Stimulated activated naive CD8-positive, alpha-beta T cell treated with anti-CD3 and anti-CD28 coated beads, Interleukin-15, Interleukin-2, amounts not matched to agents 100 ng/mL and 50 ng/mL, for 24 hours (primary cell): Measurements from ENCODE around the gene FAH.

Experiments
- H3K27ac Mint-ChIP-seq: one replicate; pipeline ENCODE4 v1.8.0; 2021; ENCODE audit warnings: mild to moderate bottlenecking, mixed read lengths
- H3K27me3 Mint-ChIP-seq: one replicate; pipeline ENCODE4 v1.8.0; 2021; ENCODE audit warnings: mixed read lengths
- H3K36me3 Mint-ChIP-seq: one replicate; pipeline ENCODE4 v1.8.0; 2021; ENCODE audit warnings: low read depth, mixed read lengths
- H3K4me1 Mint-ChIP-seq: one replicate; pipeline ENCODE4 v1.8.0; 2021; ENCODE audit warnings: low read depth, mixed read lengths
- H3K4me3 Mint-ChIP-seq: one replicate; pipeline ENCODE4 v1.8.0; 2021; ENCODE audit warnings: mild to moderate bottlenecking, mixed read lengths
- H3K9me3 Mint-ChIP-seq: one replicate; pipeline ENCODE4 v1.8.0; 2021; ENCODE audit warnings: mixed read lengths

Gene FAH

DNA sequence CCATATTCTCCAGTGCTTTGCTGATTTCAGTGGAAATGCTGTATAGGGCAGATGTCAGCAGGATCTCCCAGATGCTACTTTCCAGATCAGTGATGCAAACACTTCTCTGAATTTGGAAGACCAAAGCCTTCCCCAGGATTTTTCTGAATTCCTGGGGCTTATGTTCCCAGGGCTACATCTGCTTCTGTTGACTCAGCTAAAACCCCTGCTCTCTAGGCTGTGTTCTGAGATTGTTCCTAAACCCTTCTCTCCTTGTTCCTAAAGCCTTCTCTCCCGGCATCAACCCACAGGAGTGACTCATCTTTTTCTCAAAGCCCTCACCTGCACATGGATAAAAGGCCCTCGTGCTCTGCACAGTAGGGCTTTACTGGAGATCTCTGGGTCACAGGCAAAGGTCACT is 35.5 kb downstream of the FAH start:
- Mint-ChIP-seq H3K9me3 (no peaks in the 10 kb centered on the region), H3K27ac (no peak overlapping the region), H3K4me1 (no peaks in the 10 kb centered on the region), H3K4me3 (no peak overlapping the region), H3K27me3 (no peaks in the 10 kb centered on the region), H3K36me3 (peaks cover 33% of the 10 kb centered on the region)

DNA sequence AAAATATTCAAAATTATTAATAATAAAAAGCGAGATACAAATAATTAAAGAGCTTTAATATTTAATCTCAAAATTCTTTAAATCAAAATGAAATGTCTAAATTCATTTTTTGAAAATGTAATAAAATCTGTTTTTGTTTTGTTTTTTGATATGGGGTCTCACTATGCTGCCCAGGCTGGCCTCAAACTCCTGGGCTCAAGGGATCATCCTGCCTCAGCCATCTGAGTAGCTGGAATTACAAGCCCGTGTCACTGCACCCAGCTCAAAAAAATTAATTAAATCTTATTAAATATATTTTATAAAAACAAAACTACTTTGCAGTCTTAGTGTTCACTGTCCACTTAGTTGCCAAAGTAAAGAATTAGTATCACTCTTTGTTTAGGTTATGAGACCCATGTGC is 38.4 kb downstream of the FAH start:
- H3K36me3 Mint-ChIP-seq, result peaks cover 20% of the 10 kb centered on the region
- no peaks in the 10 kb centered on the region for H3K4me1 Mint-ChIP-seq
- H3K27ac Mint-ChIP-seq, result no peak overlapping the region
- H3K4me3 Mint-ChIP-seq, result no peak overlapping the region
- H3K9me3 Mint-ChIP-seq, result no peaks in the 10 kb centered on the region
- H3K27me3 Mint-ChIP-seq, result no peaks in the 10 kb centered on the region

DNA sequence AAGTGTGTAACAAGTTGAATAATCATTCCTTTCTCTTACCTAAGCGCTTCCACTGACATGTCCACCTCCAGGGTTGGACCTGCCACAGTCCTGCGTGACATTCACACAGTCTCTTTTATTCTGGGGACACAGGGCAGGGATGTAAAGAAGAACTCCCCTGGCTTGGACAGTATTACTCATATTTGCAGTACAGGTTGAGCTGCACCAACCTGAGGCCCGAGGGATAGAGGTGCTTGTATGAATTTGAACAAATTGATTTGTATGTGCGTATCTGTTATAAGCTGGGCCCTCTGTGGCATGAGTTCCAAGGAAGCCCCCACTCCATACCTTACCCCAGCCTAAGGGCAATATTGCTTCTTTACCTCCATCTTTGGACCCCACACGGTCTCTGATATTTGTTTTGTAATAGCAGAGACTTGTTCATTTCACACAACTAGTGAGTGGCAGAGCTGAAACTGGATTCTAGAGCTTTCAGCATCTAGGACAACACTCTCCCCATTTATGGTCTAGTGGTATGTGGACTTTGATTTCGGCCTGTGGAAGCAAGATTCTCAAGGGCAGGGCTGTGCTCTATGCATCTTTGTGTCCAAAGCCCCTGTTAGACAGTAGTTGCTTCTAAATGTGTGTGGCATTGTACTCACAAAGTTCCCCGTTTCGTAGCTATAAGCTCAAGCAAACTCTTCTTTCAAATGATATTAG is 39.2 kb downstream of the FAH start:
- H3K36me3 Mint-ChIP-seq, result peaks cover 14% of the 10 kb centered on the region
- H3K4me1 Mint-ChIP-seq, result no peaks in the 10 kb centered on the region
- no peak overlapping the region for H3K27ac Mint-ChIP-seq
- H3K4me3 Mint-ChIP-seq, result no peak overlapping the region
- no peaks in the 10 kb centered on the region for H3K27me3 Mint-ChIP-seq
- no peaks in the 10 kb centered on the region for H3K9me3 Mint-ChIP-seq

DNA sequence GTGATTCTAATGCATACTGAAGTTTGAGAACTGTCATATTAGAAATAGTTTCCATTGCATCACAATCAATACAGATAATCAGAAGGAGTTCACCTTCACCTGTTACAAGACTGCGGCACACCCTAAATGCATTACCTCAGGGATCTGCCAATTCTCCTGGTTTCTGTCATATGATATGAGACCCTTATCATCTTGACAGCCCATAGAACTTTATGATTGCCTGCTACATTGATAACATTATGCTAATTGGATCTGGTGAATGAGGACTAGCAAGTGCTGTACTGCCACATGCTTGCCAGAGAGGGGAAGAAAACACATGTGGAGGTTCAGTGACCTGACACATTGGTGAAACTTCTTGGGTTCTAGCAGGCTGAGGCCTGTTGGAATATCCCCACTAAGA is 41.4 kb downstream of the FAH start:
- Mint-ChIP-seq H3K9me3 (no peaks in the 10 kb centered on the region), H3K27ac (no peak overlapping the region), H3K4me1 (no peaks in the 10 kb centered on the region), H3K36me3 (no peaks in the 10 kb centered on the region), H3K4me3 (no peak overlapping the region), H3K27me3 (no peaks in the 10 kb centered on the region)

DNA sequence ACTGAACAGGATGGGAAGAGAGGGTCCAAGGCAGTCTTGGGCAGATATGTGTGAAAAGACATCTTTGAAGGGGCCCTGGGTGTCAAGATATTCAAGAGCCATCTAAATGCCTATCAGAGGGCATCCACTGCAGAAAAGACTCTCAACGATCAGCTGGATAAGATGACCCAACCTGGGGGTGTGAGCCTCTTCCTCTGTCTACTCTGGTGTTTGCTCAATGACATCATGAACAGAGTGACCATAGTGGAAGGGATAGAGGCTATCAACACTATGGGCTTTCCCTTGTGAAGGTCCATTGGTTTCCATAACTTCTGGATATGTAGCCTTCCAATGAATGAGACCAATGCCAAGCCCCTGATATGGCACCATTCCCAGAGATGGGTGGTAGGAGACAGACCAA is 42.1 kb downstream of the FAH start:
- no peak overlapping the region for H3K27ac Mint-ChIP-seq
- no peak overlapping the region for H3K4me3 Mint-ChIP-seq
- H3K4me1 Mint-ChIP-seq, result no peaks in the 10 kb centered on the region
- H3K36me3 Mint-ChIP-seq, result no peaks in the 10 kb centered on the region
- H3K9me3 Mint-ChIP-seq, result no peaks in the 10 kb centered on the region
- H3K27me3 Mint-ChIP-seq, result no peaks in the 10 kb centered on the region

DNA sequence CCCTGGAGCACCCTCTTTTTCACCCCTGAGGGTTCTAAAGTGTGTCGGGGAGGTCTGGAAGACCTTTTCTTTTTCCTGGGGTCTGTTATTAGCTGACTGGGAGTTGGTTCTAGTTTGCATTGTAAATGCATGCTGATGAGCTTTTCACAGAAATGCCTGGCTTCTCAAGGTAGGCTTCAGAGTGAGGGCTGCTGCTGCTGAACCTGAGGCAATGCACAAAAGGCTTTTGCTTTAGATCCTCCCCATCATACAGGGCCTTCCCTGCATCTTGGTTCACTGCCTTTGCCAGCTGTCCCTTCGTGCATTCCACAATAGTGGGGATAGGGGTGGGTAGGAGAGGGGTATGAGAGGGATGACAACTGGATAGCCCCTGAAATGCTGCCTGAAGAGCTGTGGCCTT is 46.6 kb downstream of the FAH start:
- H3K27ac Mint-ChIP-seq, result no peak overlapping the region
- H3K4me3 Mint-ChIP-seq, result no peak overlapping the region
- H3K9me3 Mint-ChIP-seq, result no peaks in the 10 kb centered on the region
- H3K27me3 Mint-ChIP-seq, result peaks cover 3% of the 10 kb centered on the region
- no peaks in the 10 kb centered on the region for H3K36me3 Mint-ChIP-seq
- H3K4me1 Mint-ChIP-seq, result no peaks in the 10 kb centered on the region

DNA sequence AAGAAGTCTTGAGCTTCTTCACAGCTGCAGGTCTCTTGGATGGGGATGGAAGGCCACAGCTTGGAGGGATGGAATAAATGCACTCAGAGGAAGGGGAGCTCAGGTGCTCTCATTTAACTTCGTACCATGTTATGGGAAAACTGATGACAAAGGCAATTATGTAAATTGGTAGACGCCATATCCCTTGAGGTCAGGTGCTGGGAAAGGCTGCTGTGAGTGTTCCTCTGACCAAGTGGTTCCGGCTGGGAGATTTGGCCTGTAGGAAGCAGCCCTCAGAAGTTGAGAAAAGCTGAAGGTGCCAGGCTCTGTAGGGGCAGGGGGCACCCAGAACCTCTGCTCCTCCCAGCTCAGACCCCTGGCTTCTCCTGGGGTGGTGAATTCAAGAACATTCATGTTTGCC is 47.1 kb downstream of the FAH start:
- no peaks in the 10 kb centered on the region for H3K4me1 Mint-ChIP-seq
- H3K9me3 Mint-ChIP-seq, result no peaks in the 10 kb centered on the region
- peaks cover 3% of the 10 kb centered on the region for H3K27me3 Mint-ChIP-seq
- H3K36me3 Mint-ChIP-seq, result no peaks in the 10 kb centered on the region
- no peak overlapping the region for H3K27ac Mint-ChIP-seq
- H3K4me3 Mint-ChIP-seq, result no peak overlapping the region

DNA sequence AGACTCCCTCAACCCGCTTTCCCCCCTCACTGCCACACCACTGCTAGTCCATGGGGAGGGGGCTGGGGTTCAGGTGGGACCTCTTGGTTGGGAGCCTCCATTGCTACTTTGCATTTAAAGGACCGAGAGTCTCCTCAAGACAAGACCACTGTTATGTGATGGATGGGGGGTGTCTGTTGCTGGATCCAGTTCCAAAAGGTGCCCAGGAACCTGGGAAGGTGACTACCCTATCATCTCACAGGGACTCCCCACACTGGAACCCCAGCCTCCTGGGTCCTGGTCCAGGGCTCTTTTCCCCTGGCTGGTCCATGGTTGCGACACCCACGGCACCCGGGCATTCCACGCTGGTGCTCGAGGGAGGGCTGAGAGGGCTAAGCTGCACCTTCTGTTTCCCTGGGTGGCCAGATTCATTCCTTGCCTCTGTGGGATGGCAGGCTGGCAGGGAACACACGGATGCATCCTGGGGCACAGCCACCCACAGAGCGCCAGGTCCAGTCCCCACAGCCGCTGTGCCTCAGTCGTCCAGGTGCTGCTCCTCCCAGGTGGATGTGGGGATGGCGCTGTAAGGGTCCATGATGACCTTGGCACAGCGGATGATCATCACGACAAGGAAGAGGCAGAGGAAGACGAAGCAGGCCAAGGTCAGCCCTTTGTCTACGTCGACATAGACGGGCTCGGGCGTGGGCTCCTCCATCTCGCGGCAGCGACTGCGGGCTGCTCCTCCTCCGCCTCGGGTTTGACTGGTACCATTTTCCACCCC is 48.6 kb downstream of the FAH start:
- no peak overlapping the region for H3K27ac Mint-ChIP-seq
- peaks cover 10% of the 10 kb centered on the region for H3K27me3 Mint-ChIP-seq
- no peaks in the 10 kb centered on the region for H3K36me3 Mint-ChIP-seq
- H3K4me3 Mint-ChIP-seq, result no peak overlapping the region
- no peaks in the 10 kb centered on the region for H3K4me1 Mint-ChIP-seq
- H3K9me3 Mint-ChIP-seq, result no peaks in the 10 kb centered on the region

DNA sequence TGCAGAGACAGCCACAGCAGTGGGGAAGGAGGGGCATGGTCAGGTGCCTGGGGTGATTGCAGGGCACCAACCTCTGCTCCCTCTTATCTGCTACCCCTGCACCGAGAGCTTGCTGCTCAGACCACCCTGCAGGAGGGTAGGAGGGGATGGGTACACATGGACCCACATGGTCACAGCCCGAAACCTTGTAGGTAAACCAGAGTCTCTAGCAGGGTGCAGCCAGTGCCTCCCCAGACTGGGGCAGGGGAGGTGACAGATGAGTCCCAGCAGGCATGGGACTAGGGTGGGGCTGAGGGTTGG is 49.2 kb downstream of the FAH start:
- H3K27ac Mint-ChIP-seq, result no peak overlapping the region
- H3K4me3 Mint-ChIP-seq, result no peak overlapping the region
- H3K4me1 Mint-ChIP-seq, result no peaks in the 10 kb centered on the region
- H3K9me3 Mint-ChIP-seq, result no peaks in the 10 kb centered on the region
- H3K36me3 Mint-ChIP-seq, result no peaks in the 10 kb centered on the region
- peaks cover 15% of the 10 kb centered on the region for H3K27me3 Mint-ChIP-seq

DNA sequence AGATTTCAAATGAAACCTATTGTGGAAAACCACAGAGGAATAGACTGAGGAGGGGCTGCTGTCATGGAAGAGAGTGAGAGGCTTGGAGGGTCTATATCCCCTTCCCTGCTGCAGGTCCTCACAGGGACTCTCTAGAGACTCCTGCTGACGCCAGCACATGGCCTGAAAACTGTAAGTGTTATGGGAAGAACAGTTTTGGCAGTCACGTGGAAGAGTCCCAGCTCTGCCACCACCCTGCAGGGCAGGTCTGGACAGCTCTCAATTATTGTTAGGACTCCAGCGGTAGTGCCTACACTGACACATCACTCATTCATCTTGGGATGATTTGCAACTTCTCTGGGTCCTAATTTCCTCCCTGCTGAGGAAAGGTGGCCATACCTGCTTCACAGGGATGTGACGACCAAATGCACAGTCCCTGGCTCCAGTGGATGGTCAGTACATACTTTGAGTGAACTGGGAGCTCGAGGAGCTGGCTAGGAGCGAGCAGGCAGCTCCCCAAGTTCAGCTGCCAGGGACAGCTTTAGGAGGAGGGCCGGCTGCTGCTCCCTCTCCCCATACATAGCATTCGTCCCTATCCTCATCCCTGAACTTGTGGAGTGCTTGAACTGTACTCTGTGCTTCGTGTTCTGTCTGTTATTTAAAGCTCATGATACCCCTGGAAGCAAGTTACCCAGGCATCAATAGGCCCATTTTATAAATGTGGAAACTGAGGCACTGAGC is 50.0 kb downstream of the FAH start:
- H3K9me3 Mint-ChIP-seq, result no peaks in the 10 kb centered on the region

DNA sequence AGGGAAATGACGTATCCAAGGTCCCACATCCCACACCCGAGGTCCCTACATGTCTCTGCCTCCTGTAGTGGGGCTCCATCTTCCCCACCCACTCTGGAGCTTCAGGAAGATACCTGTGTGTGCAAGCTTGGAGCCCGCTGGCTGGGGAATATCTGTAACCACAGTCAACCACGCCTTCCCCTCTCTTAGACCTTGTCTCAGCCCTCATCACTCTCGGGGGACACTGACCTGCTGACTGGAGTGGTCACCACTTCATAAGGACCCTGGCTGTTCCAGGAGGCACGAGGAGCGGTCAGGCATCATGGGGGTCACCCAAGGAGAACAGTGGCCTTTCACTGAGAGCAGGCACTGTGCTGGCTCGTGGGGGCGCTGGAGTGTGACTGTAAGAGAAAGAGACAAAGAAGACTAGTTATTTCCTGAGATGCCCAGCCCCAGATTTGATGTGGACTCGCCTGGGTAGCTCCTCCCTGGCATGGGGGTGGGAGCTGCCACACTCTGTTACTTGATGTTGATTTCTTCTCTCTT is 50.6 kb downstream of the FAH start:
- H3K9me3 Mint-ChIP-seq, result no peaks in the 10 kb centered on the region
- peaks cover 26% of the 10 kb centered on the region for H3K27me3 Mint-ChIP-seq
- H3K4me1 Mint-ChIP-seq, result no peaks in the 10 kb centered on the region
- no peaks in the 10 kb centered on the region for H3K36me3 Mint-ChIP-seq
- no peak overlapping the region for H3K27ac Mint-ChIP-seq
- H3K4me3 Mint-ChIP-seq, result no peak overlapping the region

More for the DNA sequence above, 50.0 kb downstream of the FAH start:
- H3K4me3 Mint-ChIP-seq, result no peak overlapping the region
- no peaks in the 10 kb centered on the region for H3K36me3 Mint-ChIP-seq
- no peak overlapping the region for H3K27ac Mint-ChIP-seq
- peaks cover 23% of the 10 kb centered on the region for H3K27me3 Mint-ChIP-seq
- no peaks in the 10 kb centered on the region for H3K4me1 Mint-ChIP-seq

DNA sequence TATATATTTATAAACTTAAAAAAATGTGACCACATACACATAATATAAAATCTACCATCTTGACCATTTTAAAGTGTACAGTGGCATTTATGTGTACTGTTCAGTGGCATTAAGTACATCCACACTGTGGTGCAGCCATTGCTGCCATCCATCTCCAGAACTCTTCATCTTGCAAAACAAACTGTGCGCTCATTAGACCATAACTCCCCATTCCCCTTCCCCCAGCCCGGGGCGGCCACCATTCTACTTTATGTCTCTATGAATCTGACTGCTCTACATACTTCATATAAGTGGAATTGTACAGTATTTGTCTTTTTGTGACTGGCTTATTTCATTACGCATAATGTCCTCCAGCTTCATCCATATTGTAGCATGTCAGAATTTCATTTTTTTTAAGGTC is 51.4 kb downstream of the FAH start:
- Mint-ChIP-seq H3K4me1 (no peaks in the 10 kb centered on the region), H3K27me3 (peaks cover 26% of the 10 kb centered on the region), H3K9me3 (no peaks in the 10 kb centered on the region), H3K4me3 (no peak overlapping the region), H3K27ac (no peak overlapping the region), H3K36me3 (no peaks in the 10 kb centered on the region)

DNA sequence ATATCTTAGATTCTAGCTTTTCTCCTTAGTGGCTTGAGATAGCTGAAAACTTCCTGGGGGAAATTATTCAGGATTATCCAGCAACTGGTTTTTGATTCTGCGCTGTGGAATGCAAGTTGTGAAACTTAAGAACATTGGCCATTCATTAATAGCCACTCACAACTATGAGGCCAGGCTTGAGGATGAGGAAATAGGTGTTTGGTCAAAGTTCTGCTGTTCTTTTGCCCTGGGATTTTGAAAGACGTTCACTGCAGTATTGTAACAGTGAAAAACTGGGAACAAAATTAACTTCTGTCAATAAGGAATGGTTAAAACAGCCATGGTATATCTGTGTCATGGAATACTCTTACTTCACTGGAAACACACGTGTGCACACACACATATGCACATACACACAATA is 55.1 kb downstream of the FAH start:
- no peak overlapping the region for H3K4me3 Mint-ChIP-seq
- H3K27ac Mint-ChIP-seq, result no peak overlapping the region
- H3K27me3 Mint-ChIP-seq, result peaks cover 30% of the 10 kb centered on the region
- no peaks in the 10 kb centered on the region for H3K4me1 Mint-ChIP-seq
- no peaks in the 10 kb centered on the region for H3K9me3 Mint-ChIP-seq
- no peaks in the 10 kb centered on the region for H3K36me3 Mint-ChIP-seq

DNA sequence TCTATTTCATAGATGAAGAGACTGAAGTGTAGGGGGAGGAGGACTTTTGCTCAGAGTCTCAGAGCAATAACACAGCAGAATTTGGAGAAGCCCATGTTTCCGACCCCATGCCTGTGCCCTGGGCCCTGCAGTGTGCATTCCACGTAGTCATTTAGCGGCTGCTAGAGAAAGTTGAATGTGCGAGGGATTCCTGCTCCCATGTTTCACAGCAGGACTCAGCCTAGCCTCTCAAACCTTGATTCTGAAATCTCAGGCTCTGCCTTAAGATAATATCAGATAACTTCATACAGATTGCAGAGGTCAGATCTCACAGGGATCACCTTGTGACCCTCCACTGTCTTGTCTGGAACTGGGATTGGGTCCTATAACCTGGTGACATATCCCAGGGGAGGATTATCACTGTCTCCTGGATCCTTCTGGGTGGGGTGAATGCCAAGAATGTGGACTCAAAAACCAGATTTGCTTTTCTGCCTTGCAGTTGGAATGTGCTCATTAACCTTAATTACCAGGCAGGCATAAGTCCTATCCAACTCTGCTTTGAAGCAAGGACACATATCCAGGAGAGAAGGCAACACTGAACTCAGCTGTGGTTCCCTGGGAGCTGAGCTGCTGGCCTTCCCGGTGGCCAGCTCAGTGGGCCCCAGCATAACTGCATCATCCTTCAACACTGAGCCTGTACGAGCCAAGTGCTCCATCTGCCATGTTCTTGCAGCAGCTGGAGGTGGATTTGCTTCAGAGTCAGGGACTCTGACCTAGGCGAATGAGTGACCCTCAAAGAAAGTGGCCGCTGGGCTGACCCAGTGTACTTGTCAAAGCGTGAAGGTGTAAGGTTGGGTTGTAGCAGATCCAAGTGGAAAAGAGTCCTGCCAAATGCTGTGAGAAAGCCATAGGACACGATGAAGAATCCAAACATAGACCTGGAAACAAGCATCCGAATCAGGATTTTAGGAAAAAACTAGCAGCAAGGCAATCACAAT is 56.2 kb downstream of the FAH start:
- H3K9me3 Mint-ChIP-seq, result no peaks in the 10 kb centered on the region
- H3K4me3 Mint-ChIP-seq, result no peak overlapping the region
- H3K27me3 Mint-ChIP-seq, result peaks cover 30% of the 10 kb centered on the region
- H3K4me1 Mint-ChIP-seq, result no peaks in the 10 kb centered on the region
- H3K36me3 Mint-ChIP-seq, result no peaks in the 10 kb centered on the region
- no peak overlapping the region for H3K27ac Mint-ChIP-seq
